Kidney glomerular epithelial cell (primary cell): ENCODE data around the gene DDX60.

Experiments used
- DNase-seq: peaks from one replicate; lab custom pipeline; 2025; lab: John Stamatoyannopoulos, UW

The DDX60 gene

DNA sequence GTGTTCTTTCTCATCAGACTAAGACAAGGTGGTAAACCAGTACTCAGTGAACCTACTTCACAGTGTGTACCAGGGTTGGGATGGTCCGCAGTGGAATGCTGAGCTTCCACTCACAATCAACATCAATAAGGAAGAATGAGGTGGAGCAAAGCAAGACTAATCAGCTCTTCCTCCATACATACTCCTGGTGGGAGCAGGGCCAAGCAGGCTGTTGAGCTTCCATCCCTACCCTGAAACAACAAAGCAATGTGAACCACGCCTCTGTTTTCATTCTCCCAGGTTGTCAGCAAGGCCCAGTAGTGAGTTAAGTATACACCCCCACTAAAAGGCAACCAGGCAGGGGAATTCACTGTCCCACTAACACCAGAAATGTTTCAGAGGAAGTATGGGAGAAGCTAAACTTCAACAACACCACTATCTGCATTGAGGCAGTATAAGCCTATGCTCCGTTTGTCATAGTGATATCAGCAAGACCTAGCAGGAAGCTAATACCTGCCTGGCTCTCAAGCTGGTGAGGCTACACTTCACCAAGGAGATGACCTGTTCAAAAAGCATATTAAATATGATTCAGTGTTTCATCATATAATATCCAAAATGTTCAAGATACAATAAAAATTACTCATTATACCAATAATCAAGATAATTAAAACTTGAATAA lies 109.5 kb downstream of the DDX60 start:
- DNase-seq = no peak

DNA sequence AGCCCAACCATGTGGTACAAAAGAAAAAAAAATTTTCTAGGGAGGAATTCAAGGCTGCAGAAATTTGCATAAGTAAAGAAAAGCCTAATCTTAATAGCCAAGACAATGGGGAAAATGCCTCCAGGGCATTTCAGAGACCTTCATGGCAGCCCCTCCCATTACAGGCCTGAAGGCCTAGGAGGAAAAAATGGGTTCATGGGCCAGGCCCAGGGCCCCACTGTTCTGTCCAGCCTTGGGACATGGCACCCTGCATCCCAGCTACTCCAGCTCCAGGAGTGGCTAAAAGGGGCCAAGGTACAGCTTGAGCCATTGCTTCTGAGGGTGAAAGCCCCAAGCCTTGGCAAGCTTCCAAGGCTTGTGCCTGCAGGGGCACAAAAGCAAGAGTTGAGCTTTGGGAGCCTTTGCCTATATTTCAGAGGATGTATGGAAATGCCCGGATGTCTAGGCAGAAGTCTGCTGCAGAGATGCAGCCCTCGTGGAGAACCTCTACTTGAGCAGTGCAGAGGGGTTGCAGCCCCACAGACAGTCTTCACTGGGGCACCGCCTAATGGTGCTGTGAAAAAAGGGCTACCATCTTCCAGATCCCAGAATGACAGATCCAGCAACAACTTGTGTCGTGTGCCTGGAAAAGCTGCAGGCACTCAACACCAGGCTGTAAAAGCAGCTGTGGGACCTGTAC lies 115.2 kb downstream of the DDX60 start:
- no peak for DNase-seq

DNA sequence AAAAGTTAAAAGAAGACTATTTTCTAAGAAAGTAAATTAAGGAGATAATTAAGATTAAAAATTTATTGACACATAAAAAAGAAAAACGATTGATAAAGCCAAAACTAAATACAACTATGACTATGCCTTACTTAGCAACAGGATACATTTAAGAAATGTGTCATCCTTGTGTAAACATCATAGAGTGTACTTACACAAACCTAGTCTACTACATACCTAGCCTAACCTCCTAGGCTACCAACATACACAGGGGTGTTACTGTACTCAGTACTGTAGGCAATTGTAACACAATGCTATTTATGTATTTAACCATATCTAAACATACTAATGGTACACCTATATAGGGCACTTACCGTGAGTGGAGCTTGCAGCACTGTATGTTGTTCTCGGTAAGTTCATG lies 117.9 kb downstream of the DDX60 start:
- peak; percentile 2 for DNase-seq

DNA sequence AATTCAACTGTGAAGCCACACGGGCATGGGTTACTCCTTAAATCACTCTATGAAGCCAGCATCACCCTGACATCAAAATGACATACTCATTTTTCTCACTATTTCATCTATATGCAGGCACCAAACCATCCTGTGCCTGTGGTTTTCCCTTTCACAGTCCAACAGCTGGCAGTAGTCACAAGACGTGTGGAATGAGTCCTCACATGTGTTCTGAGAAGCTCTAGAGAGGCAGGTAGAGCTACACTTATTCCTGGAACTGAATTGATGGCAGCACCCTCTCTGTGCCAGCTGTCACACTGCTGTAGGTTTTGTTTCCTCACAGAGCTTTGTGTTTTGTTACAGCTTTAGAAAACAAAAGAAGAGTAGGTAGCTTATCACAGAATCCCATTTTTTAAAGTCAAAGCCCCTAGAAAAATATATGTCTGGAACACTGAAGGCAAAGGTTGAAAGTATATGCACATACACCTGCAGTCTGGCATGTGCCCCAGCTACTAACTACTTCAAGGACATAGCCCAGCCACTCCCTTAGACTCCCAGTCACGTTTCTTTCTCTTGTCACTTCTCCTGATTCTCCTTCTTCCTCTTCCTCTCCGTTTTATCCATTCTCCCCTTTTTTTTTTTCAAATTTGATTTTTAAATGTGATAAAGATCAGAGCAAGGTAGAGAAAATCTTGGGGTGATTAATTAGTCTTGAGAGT lies 119.1 kb downstream of the DDX60 start:
- DNase-seq = no peak

DNA sequence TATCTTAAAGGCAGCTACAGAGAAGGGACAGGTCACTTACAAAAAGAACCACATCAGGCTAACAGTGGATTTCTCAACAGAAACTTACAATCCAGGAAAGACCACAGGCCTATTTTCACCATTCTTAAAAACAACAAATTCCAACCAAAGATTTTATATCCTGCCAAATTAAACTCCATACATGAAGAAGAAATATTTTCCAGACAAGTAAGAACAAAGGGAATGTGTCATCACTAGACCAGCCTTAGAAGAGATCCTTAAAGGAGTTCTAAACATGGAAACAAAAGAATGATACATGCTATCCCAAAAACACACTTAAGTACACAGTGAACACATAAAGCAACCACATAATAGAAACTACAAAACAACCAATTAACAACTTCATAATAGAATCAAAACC lies 120.6 kb downstream of the DDX60 start:
- no peak for DNase-seq

DNA sequence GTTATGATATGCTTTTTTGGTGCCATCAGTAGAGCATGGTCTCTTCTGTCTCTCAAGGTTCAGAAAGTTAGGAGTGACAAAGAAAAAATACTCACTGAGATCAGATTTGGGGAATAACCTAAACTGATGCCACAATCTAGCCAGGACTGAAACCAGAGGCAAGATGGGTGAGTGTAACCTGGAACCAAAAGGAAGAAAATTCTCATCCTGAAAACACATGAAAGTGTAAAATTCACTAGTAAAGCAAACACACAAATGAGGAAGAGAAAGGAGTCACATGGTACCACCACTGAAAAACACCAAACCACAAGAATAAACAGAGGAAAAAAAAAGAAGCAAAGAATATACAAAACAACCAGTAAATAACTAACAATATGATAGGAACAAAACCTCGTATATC lies 129.8 kb downstream of the DDX60 start:
- no peak for DNase-seq

DNA sequence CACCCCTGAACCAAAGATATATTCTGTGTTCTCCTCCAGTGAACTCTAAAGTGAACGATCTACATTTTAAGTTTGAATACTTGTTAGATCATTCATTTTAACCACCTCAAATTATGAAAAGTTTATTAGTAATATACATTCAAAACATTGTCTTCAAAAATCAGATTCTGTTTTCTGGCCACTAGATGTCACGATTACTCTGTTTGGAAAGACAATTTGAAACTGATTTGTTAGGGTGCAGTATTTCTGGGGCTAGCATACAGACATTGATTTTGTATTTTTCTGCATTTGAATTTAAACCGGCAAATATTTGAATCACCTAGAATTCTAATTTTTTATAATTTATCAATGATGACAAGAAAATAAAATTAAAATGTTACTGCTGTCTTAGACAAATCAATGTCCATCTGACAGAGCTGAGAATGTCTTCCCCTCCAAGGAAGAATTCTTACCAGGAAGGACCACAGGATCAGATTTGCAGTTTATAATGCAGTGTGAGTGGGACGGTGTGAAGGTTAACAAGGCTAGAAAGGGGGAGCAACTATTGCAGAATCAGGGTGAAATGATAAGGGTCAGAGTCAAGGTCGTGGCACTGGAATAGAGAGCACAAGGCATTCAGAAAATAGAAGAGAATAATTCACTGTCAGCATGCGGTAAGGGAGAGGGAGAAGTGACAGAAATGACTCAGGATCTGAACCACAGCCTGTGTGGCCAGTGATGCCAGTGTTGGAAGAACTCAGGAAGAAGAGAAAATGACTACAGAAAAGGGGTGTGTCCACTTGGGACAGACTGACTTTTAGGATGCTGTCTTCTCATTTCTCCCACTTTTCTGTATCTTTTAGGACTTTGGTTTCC lies 134.6 kb downstream of the DDX60 start:
- peak; percentile 15 for DNase-seq

DNA sequence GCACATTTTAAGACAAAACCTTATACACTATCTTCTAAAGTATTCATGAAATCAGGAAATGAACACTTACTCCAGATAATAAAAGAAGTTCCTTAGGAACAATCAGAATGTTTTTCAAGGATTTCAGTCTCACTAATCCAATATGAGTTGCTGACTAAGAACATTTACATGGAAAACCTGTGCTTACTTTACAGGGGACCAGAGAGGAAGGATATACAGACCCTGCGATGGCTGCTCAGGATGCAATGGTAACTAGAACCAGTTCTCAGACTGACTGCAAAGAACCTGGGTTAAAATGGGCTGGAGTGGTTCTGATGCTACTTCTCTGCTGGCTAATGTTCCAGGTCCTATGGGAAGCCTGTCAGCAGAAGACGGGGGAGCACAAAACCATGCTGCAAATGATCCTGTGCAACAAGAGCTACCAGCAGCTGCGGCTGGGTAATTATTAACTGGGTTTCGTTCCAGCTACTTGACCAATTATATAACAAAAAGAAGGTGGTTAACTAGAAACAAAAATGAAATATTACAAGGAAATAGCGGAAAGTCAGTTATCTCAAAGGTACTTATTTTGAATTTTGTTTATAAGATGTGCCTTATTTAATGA lies 140.9 kb downstream of the DDX60 start:
- no peak for DNase-seq

DNA sequence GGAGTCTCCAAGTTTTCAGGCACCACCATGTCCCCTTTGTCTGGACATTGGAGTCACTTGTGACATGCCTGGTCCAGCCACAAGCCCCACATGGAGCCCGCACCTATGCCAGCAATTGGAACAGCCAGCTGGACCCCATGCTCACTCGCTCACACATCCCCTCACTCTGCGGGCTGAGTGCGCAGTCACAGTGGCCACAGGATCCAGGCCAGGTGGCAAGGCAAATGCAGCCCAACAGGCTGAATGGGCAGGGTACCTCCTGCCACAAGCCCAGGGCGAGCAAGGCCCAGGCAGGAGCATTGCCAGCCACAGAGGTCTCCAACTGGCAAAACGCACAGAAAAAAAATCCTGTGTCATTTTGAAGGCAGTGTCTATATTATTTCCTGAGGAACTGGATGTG lies 144.2 kb downstream of the DDX60 start:
- no peak for DNase-seq

DNA sequence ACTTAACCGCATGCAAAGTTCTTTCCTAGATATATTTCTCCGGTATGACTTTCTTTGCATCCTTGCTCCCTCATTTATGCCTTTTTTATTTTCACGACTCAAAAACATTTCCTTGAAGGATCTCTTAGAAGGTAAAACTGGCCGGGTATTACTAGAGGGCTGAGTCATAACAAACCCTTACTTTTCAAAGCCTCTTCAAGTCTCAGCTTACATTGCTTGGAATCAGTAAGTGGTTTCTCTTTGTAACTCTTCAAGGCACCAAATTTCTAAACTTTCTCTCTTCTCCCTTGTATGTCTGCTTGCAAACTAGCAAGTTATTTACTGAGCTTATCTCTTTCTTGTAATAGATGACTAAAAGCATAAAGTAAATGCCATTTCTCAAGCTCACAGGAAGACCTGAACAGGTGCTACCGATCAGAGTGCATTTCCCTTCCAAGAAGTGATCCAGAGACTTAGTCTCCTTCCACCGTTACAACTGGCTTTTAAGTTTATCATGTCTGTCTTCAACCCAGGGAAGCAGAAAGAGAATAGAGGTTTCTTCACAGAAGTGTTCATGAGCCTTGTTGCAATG lies 150.8 kb downstream of the DDX60 start:
- DNase-seq = no peak
